NK-92 treated with Interleukin-12 subunit alpha and Interleukin-12 subunit beta, amount 100 ng/mL, for 24 hours (cell line): ENCODE measurements around the gene ZFX.
"Not testable (repeated sequence)": the region's sequence is repeated elsewhere in the genome, so short reads cannot be mapped to it uniquely, and the experiment has no call there.

Experiments used
- DNase-seq: peaks from one replicate; lab custom pipeline; 2025; lab: John Stamatoyannopoulos, UW

ZFX gene

GRCh38 chrX:24149351-24150050 lies at the start of gene ZFX:
Gene ZFX (plus strand): TSS chrX:24149729. CDS start chrX:24172743, 23,014 bp downstream.
- DNase-seq, result peak; percentile 55

- DNase-seq, result no peak
These were observed 48.8 kb upstream of the ZFX start for GRCh38 chrX:24100713-24101112.

- no peak for DNase-seq
These were observed 39.5 kb upstream of the ZFX start for GRCh38 chrX:24110069-24110468.

GRCh38 chrX:24113181-24113580 lies 36.3 kb upstream of the ZFX start:
- DNase-seq, result no peak

GRCh38 chrX:24117258-24117657 lies 32.3 kb upstream of the ZFX start:
- no peak for DNase-seq

GRCh38 chrX:24124244-24124799 lies 25.2 kb upstream of the ZFX start:
- DNase-seq, result no peak

- DNase-seq, result no peak
These were observed 24.4 kb upstream of the ZFX start for GRCh38 chrX:24125028-24125612.

- DNase-seq, result no peak
These were observed 18.1 kb upstream of the ZFX start for GRCh38 chrX:24131476-24131875.

GRCh38 chrX:24133312-24133711 lies 16.2 kb upstream of the ZFX start:
- no peak for DNase-seq

GRCh38 chrX:24135768-24136167 lies 13.8 kb upstream of the ZFX start:
- not testable (repeated sequence) for DNase-seq

- DNase-seq, result no peak
These were observed 12.3 kb upstream of the ZFX start for GRCh38 chrX:24137192-24137591.

- not testable (repeated sequence) for DNase-seq
These were observed 5.5 kb upstream of the ZFX start for GRCh38 chrX:24143982-24144381.

GRCh38 chrX:24144528-24144927 lies 5.0 kb upstream of the ZFX start:
- no peak for DNase-seq

GRCh38 chrX:24145303-24146186 lies 4.0 kb upstream of the ZFX start:
- no peak for DNase-seq

GRCh38 chrX:24146283-24146949 lies 3.1 kb upstream of the ZFX start:
- no peak for DNase-seq

GRCh38 chrX:24147165-24147564 lies 2.4 kb upstream of the ZFX start:
- DNase-seq, result no peak

GRCh38 chrX:24148121-24148520 lies 1.4 kb upstream of the ZFX start:
- no peak for DNase-seq

- DNase-seq, result no peak
These were observed 786 bp upstream of the ZFX start for GRCh38 chrX:24148535-24149350.

GRCh38 chrX:24150051-24150790 lies 692 bp downstream of the ZFX start:
- DNase-seq, result peak; percentile 75

GRCh38 chrX:24150898-24151297 lies 1.4 kb downstream of the ZFX start:
- no peak for DNase-seq
